HepG2 (cell line): ENCODE data around the gene GADD45GIP1. TPM values are rescaled to one million over a fixed set of nuclear protein-coding genes. Genes with fewer than 3 reads are reported as not detected.

ENCODE experiments used
- ATAC-seq: fragments of 200-7000 bp; cut with Tn5 transposase; 3 replicates; pipeline ENCODE4 v1.9.1; 2020; ENCODE audit warnings: mild to moderate bottlenecking, moderate library complexity
- BruUV-seq: library from RNA; stranded (reverse); fragments of 400-500 nt; replicated peaks from 2 replicates; lab custom pipeline; 2021; lab: Mats Ljungman, UMichigan
- CTCF ChIA-PET: fragments of 300-600 bp; formaldehyde crosslinking; extraction: SDS; loops from one replicate; lab custom pipeline; 2021; ENCODE audit warnings: low total read pairs, inconsistent platforms, low intra/inter-chr PET ratio; lab: Yijun Ruan, JAX
- POLR2A ChIA-PET: fragments of 350-600 bp; sonication (Branson Sonifier 250); formaldehyde crosslinking; loops from one replicate; lab custom pipeline; 2020; ENCODE audit warnings: antibody characterized with exemption, inconsistent platforms; lab: Yijun Ruan, JAX
- DNase-seq: peaks from one replicate; pipeline ENCODE4 v3.0.0-alpha.2; 2015; ENCODE audit warnings: low spot score
- FAIRE-seq: peaks from 3 replicates; lab custom pipeline; 2011; peaks lifted over from hg19 to GRCh38; lab: Jason Lieb, UNC
- H2AFZ ChIP-seq: one replicate; pipeline ENCODE4 v1.6.1; 2011; ENCODE audit warnings: low read length, inconsistent platforms
- H3K27ac ChIP-seq: fragments of 300-600 bp; 3 replicates; pipeline ENCODE4 v1.8.0; 2011; ENCODE audit warnings: mixed run types, mild to moderate bottlenecking, mixed read lengths, low read length, inconsistent platforms; ENCODE audit not compliant: insufficient read depth; ENCODE audit errors: extremely low read length
- H3K27me3 ChIP-seq, 2 experiments: fragments of 200-600 bp in 1 of 2; 2 replicates in 1 of 2; 3 replicates in 1 of 2; pipeline versions ENCODE4 v1.6.0 to v1.8.0; 2011; ENCODE audit warnings: low read length in 2 of 2, mild to moderate bottlenecking in 2 of 2, moderate library complexity in 2 of 2, inconsistent platforms in 1 of 2; ENCODE audit not compliant: insufficient read depth in 2 of 2, control insufficient read depth in 1 of 2
- H3K36me3 ChIP-seq, 2 experiments: fragments of 200-600 bp in 1 of 2; replicated peaks in 1 of 2; 2 replicates in 1 of 2; 3 replicates in 1 of 2; pipeline versions ENCODE4 v1.5.1 to v1.8.0; 2011; ENCODE audit warnings: low read length in 2 of 2, inconsistent platforms in 1 of 2; ENCODE audit not compliant: insufficient read depth in 2 of 2, control insufficient read depth in 1 of 2
- H3K4me1 ChIP-seq: 2 replicates; pipeline ENCODE4 v1.5.1; 2012; ENCODE audit warnings: low read length, inconsistent platforms; ENCODE audit not compliant: insufficient read depth
- H3K4me2 ChIP-seq: 2 replicates; pipeline ENCODE4 v1.6.0; 2011; ENCODE audit warnings: low read depth, low read length, inconsistent platforms
- H3K4me3 ChIP-seq, 3 experiments: fragments of 200-600 bp in 1 of 3; sonication (generic), shearing (Covaris generic) in 1 of 3; replicated peaks in 1 of 3; 2 replicates each; pipeline ENCODE4 v1.5.1; 2011 to 2016; ENCODE audit warnings: low read length in 3 of 3, inconsistent platforms in 2 of 3, low read depth in 2 of 3, mild to moderate bottlenecking in 2 of 3, control low read depth in 1 of 3, mixed read lengths in 1 of 3; ENCODE audit not compliant: insufficient read depth in 1 of 3
- H3K79me2 ChIP-seq: one replicate; pipeline ENCODE4 v1.6.1; 2011; ENCODE audit warnings: low read length, inconsistent platforms; ENCODE audit not compliant: insufficient read depth
- H3K9ac ChIP-seq: 2 replicates; pipeline ENCODE4 v1.6.0; 2011; ENCODE audit warnings: mild to moderate bottlenecking, low read depth, low read length, inconsistent platforms; ENCODE audit not compliant: insufficient read depth
- H3K9me3 ChIP-seq: 2 replicates; pipeline ENCODE4 v1.5.1; 2012; ENCODE audit warnings: mild to moderate bottlenecking, low read length
- H4K20me1 ChIP-seq: 2 replicates; pipeline ENCODE4 v1.6.0; 2011; ENCODE audit warnings: inconsistent platforms, mild to moderate bottlenecking, low read length, moderate library complexity; ENCODE audit not compliant: insufficient read depth
- GATAD2A ChIP-seq: IDR thresholded peaks from 2 replicates; pipeline ENCODE4 v1.6.1; 2016
- GZF1 ChIP-seq: sonication (generic); formaldehyde crosslinking; IDR thresholded peaks from 2 replicates; pipeline ENCODE4 v1.5.1; 2020; ENCODE audit warnings: mild to moderate bottlenecking, missing genetic modification reagents
- LCORL ChIP-seq, 2 experiments: fragments of 450-650 bp in 1 of 2; sonication (generic) in 1 of 2; formaldehyde crosslinking in 1 of 2; IDR thresholded peaks; 2 replicates each; pipeline versions ENCODE4 v1.5.0 to v1.6.1; 2017 to 2020; ENCODE audit warnings: antibody characterized with exemption in 1 of 2, missing genetic modification reagents in 1 of 2
- MTF1 ChIP-seq: sonication (generic); formaldehyde crosslinking; IDR thresholded peaks from 2 replicates; pipeline ENCODE4 v1.5.0; 2020; ENCODE audit warnings: missing genetic modification reagents
- NCOA1 ChIP-seq: sonication (generic); formaldehyde crosslinking; IDR thresholded peaks from 2 replicates; pipeline ENCODE4 v1.9.0; 2021; ENCODE audit warnings: missing genetic modification reagents
- ZNF343 ChIP-seq: sonication (generic); formaldehyde crosslinking; IDR thresholded peaks from 2 replicates; pipeline ENCODE4 v1.4.0; 2020; ENCODE audit warnings: mild to moderate bottlenecking, missing genetic modification reagents
- ZNF550 ChIP-seq: sonication (generic); formaldehyde crosslinking; IDR thresholded peaks from 2 replicates; pipeline ENCODE4 v1.4.0; 2020; ENCODE audit warnings: mild to moderate bottlenecking, missing genetic modification reagents, borderline replicate concordance
- ZNF614 ChIP-seq: IDR thresholded peaks from 2 replicates; pipeline ENCODE4 v1.6.1; 2018; ENCODE audit warnings: missing biosample characterization, missing genetic modification reagents, inconsistent platforms, borderline replicate concordance
- ZNF652 ChIP-seq: IDR thresholded peaks from 2 replicates; pipeline ENCODE4 v1.6.1; 2016; ENCODE audit warnings: low read depth, borderline replicate concordance
- ZNF713 ChIP-seq: sonication (generic); formaldehyde crosslinking; IDR thresholded peaks from 2 replicates; pipeline ENCODE4 v1.4.0; 2020; ENCODE audit warnings: mild to moderate bottlenecking, missing genetic modification reagents
- WGBS: methylation state at CpG from one replicate; pipeline ENCODE4 v1.1.6; 2017; ENCODE audit warnings: low lambda C conversion rate; 5-methylcytosine and 5-hydroxymethylcytosine counted together
- in situ Hi-C: cut with HindIII; loops from 2 replicates; pipeline ENCODE4 v1.10.0; 2017; ENCODE audit warnings: low pct_unique_long_range_greater_than_20kb; ENCODE audit not compliant: extremely low pct_ligation_motif_present
- intact Hi-C: fragments of 100-400 bp; cut with micrococcal nuclease; formaldehyde crosslinking; loops from one replicate; pipeline ENCODE4 v1.10.0; 2022; ENCODE audit not compliant: unreplicated experiment
- polyA plus RNA-seq, 8 experiments: library from polyadenylated mRNA; depleted of rRNA in 3 of 8; stranded (reverse) in 7 of 8; unstranded in 1 of 8; fragments of >200 nt; fragmentation: Illumina TruSeq in 4 of 8; extraction: Trizol in 4 of 8; gene quantifications; 2 replicates each; pipeline versions ENCODE4 v1.2.1 to v1.2.3, GENCODE V29; 2011 to 2016; ENCODE audit warnings: low read depth in 4 of 8, missing spikeins in 1 of 8, mixed read lengths in 1 of 8; ENCODE audit not compliant: insufficient read depth in 1 of 8
- total RNA-seq, 5 experiments: library from RNA; depleted of rRNA; stranded (reverse); fragments of >200 nt; fragmentation: Illumina TruSeq; extraction: Trizol; gene quantifications; 2 replicates each; pipeline ENCODE4 v1.2.3, GENCODE V29; 2016; ENCODE audit warnings: low read depth in 1 of 5
- TF ChIP-seq, protein P1 (sequence below): sonication (generic); formaldehyde crosslinking; IDR thresholded peaks from 2 replicates; pipeline ENCODE4 v1.8.0; 2022; ENCODE audit warnings: mild to moderate bottlenecking, missing genetic modification reagents, borderline replicate concordance
- TF ChIP-seq, protein P2 (sequence below): sonication (generic); formaldehyde crosslinking; IDR thresholded peaks from 2 replicates; pipeline ENCODE4 v1.8.1; 2023; ENCODE audit warnings: missing genetic modification reagents, mild to moderate bottlenecking, borderline replicate concordance
- TF ChIP-seq, protein P3 (sequence below): sonication (generic); formaldehyde crosslinking; IDR thresholded peaks from 2 replicates; pipeline ENCODE4 v1.4.0; 2020; ENCODE audit warnings: missing genetic modification reagents
- TF ChIP-seq, protein P4 (sequence below): sonication (generic); formaldehyde crosslinking; IDR thresholded peaks from 2 replicates; pipeline ENCODE4 v1.5.0; 2020; ENCODE audit warnings: mild to moderate bottlenecking, missing genetic modification reagents, borderline replicate concordance

GADD45GIP1 gene
- total and polyA plus RNA-seq, 2 of the 13 experiments (the other 11 are each of a cell fraction or from before 2014, with no cell fraction given): 24.6 to 30.7 TPM

DNA sequence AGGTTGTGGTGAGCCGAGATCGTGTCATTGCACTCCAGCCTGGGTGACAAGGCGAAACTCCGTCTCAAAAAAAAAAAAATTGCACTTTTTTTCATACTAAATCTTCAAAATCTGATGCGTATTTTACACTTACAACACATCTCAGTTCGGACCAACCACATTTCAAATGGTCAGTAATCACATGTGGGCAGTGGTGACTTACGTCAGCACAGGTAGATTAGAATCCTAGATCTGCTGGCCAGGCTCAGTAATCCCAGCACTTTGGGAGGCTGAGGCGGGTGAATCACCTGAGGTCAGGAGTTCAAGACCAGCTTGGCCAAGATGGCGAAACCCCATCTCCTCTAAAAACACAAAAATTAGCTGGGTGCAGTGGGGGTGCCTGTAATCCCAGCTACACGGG, 22.0 kb downstream of the GADD45GIP1 start:
- Histone ChIP-seq H4K20me1 (peaks cover 11% of the 10 kb centered on the region; the same call in 1 of the 2 replicates), H3K27me3 (peaks cover 0 to 5% of the 10 kb centered on the region in 2 experiments; a peak in 1 of 5 replicates), H3K79me2 (peaks cover 35% of the 10 kb centered on the region), H3K27ac (no peak overlapping the region), H3K4me1 (peaks cover 47% of the 10 kb centered on the region), H3K36me3 (peaks cover 3 to 6% of the 10 kb centered on the region in 2 experiments; a peak in 3 of 5 replicates), H3K9ac (no peak overlapping the region), H3K4me3 (no peak overlapping the region), H2AFZ (no peak overlapping the region), H3K4me2 (no peak overlapping the region)
- no peak for DNase-seq
- no peak for ATAC-seq
- intact Hi-C loops (no loop called here), in situ Hi-C loops (no loop called here)
- FAIRE-seq: no peak
- 90% methylated on average over 10 of the region's 10 CpGs for WGBS
- POLR2A ChIA-PET: no interaction called here
- CTCF ChIA-PET: no interaction called here
- TF ChIP-seq ZNF343 (CRISPR knock-in tag): no peak
- TF ChIP-seq ZNF713: no peak
- no peak for TF ChIP-seq ZNF550 (CRISPR knock-in tag)
- TF ChIP-seq GZF1 (CRISPR knock-in tag): no peak
- TF ChIP-seq, protein P1, sequence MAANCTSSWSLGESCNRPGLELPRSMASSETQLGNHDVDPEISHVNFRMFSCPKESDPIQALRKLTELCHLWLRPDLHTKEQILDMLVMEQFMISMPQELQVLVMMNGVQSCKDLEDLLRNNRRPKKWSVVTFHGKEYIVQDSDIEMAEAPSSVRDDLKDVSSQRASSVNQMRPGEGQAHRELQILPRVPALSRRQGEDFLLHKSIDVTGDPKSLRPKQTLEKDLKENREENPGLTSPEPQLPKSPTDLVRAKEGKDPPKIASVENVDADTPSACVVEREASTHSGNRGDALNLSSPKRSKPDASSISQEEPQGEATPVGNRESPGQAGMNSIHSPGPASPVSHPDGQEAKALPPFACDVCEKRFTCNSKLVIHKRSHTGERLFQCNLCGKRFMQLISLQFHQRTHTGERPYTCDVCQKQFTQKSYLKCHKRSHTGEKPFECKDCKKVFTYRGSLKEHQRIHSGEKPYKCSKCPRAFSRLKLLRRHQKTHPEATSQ (CRISPR knock-in tag): no peak
- TF ChIP-seq, protein P2, sequence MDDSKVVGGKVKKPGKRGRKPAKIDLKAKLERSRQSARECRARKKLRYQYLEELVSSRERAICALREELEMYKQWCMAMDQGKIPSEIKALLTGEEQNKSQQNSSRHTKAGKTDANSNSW: no peak
- no peak for TF ChIP-seq ZNF652 (CRISPR knock-in tag)
- no peak for TF ChIP-seq LCORL (IDR thresholded peaks at IDR 0.05)
- no peak for TF ChIP-seq LCORL (CRISPR knock-in tag; IDR thresholded peaks at IDR 0.05)
- TF ChIP-seq, protein P3, sequence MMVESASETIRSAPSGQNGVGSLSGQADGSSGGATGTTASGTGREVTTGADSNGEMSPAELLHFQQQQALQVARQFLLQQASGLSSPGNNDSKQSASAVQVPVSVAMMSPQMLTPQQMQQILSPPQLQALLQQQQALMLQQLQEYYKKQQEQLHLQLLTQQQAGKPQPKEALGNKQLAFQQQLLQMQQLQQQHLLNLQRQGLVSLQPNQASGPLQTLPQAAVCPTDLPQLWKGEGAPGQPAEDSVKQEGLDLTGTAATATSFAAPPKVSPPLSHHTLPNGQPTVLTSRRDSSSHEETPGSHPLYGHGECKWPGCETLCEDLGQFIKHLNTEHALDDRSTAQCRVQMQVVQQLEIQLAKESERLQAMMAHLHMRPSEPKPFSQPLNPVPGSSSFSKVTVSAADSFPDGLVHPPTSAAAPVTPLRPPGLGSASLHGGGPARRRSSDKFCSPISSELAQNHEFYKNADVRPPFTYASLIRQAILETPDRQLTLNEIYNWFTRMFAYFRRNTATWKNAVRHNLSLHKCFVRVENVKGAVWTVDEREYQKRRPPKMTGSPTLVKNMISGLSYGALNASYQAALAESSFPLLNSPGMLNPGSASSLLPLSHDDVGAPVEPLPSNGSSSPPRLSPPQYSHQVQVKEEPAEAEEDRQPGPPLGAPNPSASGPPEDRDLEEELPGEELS (CRISPR knock-in tag): no peak
- no peak for TF ChIP-seq ZNF614 (CRISPR knock-in tag)
- TF ChIP-seq NCOA1 (CRISPR knock-in tag): no peak
- TF ChIP-seq MTF1 (CRISPR knock-in tag): no peak
- TF ChIP-seq, protein P4, sequence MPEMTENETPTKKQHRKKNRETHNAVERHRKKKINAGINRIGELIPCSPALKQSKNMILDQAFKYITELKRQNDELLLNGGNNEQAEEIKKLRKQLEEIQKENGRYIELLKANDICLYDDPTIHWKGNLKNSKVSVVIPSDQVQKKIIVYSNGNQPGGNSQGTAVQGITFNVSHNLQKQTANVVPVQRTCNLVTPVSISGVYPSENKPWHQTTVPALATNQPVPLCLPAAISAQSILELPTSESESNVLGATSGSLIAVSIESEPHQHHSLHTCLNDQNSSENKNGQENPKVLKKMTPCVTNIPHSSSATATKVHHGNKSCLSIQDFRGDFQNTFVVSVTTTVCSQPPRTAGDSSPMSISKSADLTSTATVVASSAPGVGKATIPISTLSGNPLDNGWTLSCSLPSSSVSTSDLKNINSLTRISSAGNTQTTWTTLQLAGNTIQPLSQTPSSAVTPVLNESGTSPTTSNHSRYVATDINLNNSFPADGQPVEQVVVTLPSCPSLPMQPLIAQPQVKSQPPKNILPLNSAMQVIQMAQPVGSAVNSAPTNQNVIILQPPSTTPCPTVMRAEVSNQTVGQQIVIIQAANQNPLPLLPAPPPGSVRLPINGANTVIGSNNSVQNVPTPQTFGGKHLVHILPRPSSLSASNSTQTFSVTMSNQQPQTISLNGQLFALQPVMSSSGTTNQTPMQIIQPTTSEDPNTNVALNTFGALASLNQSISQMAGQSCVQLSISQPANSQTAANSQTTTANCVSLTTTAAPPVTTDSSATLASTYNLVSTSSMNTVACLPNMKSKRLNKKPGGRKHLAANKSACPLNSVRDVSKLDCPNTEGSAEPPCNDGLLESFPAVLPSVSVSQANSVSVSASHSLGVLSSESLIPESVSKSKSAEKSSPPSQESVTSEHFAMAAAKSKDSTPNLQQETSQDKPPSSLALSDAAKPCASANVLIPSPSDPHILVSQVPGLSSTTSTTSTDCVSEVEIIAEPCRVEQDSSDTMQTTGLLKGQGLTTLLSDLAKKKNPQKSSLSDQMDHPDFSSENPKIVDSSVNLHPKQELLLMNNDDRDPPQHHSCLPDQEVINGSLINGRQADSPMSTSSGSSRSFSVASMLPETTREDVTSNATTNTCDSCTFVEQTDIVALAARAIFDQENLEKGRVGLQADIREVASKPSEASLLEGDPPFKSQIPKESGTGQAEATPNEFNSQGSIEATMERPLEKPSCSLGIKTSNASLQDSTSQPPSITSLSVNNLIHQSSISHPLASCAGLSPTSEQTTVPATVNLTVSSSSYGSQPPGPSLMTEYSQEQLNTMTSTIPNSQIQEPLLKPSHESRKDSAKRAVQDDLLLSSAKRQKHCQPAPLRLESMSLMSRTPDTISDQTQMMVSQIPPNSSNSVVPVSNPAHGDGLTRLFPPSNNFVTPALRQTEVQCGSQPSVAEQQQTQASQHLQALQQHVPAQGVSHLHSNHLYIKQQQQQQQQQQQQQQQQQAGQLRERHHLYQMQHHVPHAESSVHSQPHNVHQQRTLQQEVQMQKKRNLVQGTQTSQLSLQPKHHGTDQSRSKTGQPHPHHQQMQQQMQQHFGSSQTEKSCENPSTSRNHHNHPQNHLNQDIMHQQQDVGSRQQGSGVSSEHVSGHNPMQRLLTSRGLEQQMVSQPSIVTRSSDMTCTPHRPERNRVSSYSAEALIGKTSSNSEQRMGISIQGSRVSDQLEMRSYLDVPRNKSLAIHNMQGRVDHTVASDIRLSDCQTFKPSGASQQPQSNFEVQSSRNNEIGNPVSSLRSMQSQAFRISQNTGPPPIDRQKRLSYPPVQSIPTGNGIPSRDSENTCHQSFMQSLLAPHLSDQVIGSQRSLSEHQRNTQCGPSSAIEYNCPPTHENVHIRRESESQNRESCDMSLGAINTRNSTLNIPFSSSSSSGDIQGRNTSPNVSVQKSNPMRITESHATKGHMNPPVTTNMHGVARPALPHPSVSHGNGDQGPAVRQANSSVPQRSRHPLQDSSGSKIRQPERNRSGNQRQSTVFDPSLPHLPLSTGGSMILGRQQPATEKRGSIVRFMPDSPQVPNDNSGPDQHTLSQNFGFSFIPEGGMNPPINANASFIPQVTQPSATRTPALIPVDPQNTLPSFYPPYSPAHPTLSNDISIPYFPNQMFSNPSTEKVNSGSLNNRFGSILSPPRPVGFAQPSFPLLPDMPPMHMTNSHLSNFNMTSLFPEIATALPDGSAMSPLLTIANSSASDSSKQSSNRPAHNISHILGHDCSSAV (CRISPR knock-in tag): no peak
- no peak for TF ChIP-seq GATAD2A (CRISPR knock-in tag)
- TF ChIP-seq, all 625 proteins: peak for 0
- H3K9me3 ChIP-seq: no peaks in the 10 kb centered on the region
- BruUV-seq: no TSS peak
